Neutrophil (primary cell): ENCODE results near the gene TXK.

Source experiments
- H3K27ac ChIP-seq: fragments of 200-600 bp; sonication (generic); 2 replicates; pipeline ENCODE4 v1.5.1; 2016; ENCODE audit warnings: mild to moderate bottlenecking, moderate library complexity
- H3K27me3 ChIP-seq: fragments of 200-600 bp; sonication (generic); 2 replicates; pipeline ENCODE4 v1.6.0; 2016; ENCODE audit warnings: mild to moderate bottlenecking
- H3K36me3 ChIP-seq: fragments of 200-600 bp; sonication (generic); 2 replicates; pipeline ENCODE4 v1.5.1; 2017
- H3K4me1 ChIP-seq, 2 experiments: fragments of 200-600 bp in 1 of 2; sonication (generic) in 1 of 2; 1 replicate in 1 of 2; 2 replicates in 1 of 2; pipeline versions ENCODE4 v1.5.1 to v1.6.1; 2013 to 2016; ENCODE audit warnings: low read depth in 1 of 2, low read length in 1 of 2, mild to moderate bottlenecking in 1 of 2, moderate library complexity in 1 of 2; ENCODE audit not compliant: control insufficient read depth in 1 of 2, insufficient read depth in 1 of 2
- H3K4me3 ChIP-seq, 2 experiments: fragments of 200-600 bp in 1 of 2; sonication (generic) in 1 of 2; 1 replicate in 1 of 2; 2 replicates in 1 of 2; pipeline ENCODE4 v1.5.1; 2013 to 2016; ENCODE audit warnings: low read depth in 1 of 2, low read length in 1 of 2, mild to moderate bottlenecking in 1 of 2, moderate library complexity in 1 of 2
- H3K9me3 ChIP-seq: fragments of 200-600 bp; sonication (generic); 2 replicates; pipeline ENCODE4 v1.5.1; 2016
- TF ChIP-seq, protein P1 (sequence below): fragments of 200-600 bp; sonication (generic); IDR thresholded peaks from 2 replicates; pipeline ENCODE4 v1.5.1; 2016; ENCODE audit warnings: antibody characterized with exemption

The TXK gene

GRCh38 chr4:48037117-48037462, 97.0 kb downstream of the TXK start:
- Histone ChIP-seq H3K27ac (no peak overlapping the region), H3K27me3 (no peaks in the 10 kb centered on the region), H3K4me3 (no peak overlapping the region), H3K4me1 (peaks cover 0 to 4% of the 10 kb centered on the region in 2 experiments), H3K36me3 (no peaks in the 10 kb centered on the region), H3K9me3 (no peaks in the 10 kb centered on the region)
- TF ChIP-seq, protein P1, sequence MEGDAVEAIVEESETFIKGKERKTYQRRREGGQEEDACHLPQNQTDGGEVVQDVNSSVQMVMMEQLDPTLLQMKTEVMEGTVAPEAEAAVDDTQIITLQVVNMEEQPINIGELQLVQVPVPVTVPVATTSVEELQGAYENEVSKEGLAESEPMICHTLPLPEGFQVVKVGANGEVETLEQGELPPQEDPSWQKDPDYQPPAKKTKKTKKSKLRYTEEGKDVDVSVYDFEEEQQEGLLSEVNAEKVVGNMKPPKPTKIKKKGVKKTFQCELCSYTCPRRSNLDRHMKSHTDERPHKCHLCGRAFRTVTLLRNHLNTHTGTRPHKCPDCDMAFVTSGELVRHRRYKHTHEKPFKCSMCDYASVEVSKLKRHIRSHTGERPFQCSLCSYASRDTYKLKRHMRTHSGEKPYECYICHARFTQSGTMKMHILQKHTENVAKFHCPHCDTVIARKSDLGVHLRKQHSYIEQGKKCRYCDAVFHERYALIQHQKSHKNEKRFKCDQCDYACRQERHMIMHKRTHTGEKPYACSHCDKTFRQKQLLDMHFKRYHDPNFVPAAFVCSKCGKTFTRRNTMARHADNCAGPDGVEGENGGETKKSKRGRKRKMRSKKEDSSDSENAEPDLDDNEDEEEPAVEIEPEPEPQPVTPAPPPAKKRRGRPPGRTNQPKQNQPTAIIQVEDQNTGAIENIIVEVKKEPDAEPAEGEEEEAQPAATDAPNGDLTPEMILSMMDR = no peak

- H3K4me3 ChIP-seq = no peak overlapping the region
- no peak overlapping the region for H3K27ac ChIP-seq
Measured at GRCh38 chr4:48035952-48036351, 98.1 kb downstream of the TXK start.

GRCh38 chr4:48033825-48034413, 100.1 kb downstream of the TXK start:
- Histone ChIP-seq H3K27ac (no peak overlapping the region), H3K36me3 (no peaks in the 10 kb centered on the region), H3K4me3 (no peak overlapping the region), H3K27me3 (no peaks in the 10 kb centered on the region), H3K4me1 (peaks cover 0 to 4% of the 10 kb centered on the region in 2 experiments), H3K9me3 (no peaks in the 10 kb centered on the region)
- TF ChIP-seq, protein P1 = no peak

More at GRCh38 chr4:48035952-48036351, 98.1 kb downstream of the TXK start:
- no peaks in the 10 kb centered on the region for H3K36me3 ChIP-seq
- no peaks in the 10 kb centered on the region for H3K9me3 ChIP-seq
- TF ChIP-seq, protein P1 = no peak
- H3K27me3 ChIP-seq = no peaks in the 10 kb centered on the region
- H3K4me1 ChIP-seq = peaks cover 0 to 4% of the 10 kb centered on the region in 2 experiments

- Histone ChIP-seq H3K9me3 (no peaks in the 10 kb centered on the region), H3K27me3 (no peaks in the 10 kb centered on the region), H3K4me1 (peaks cover 0 to 4% of the 10 kb centered on the region in 2 experiments), H3K27ac (no peak overlapping the region), H3K36me3 (no peaks in the 10 kb centered on the region), H3K4me3 (no peak overlapping the region)
- TF ChIP-seq, protein P1 = no peak
Measured at GRCh38 chr4:48033412-48033811, 100.6 kb downstream of the TXK start.

GRCh38 chr4:48032721-48033120, 101.3 kb downstream of the TXK start:
- Histone ChIP-seq H3K36me3 (no peaks in the 10 kb centered on the region), H3K27me3 (no peaks in the 10 kb centered on the region), H3K27ac (no peak overlapping the region), H3K9me3 (no peaks in the 10 kb centered on the region), H3K4me1 (peaks cover 0 to 4% of the 10 kb centered on the region in 2 experiments), H3K4me3 (no peak overlapping the region)
- TF ChIP-seq, protein P1 = no peak
